DMS79 treated with DMSO at 0.1 percent for 48 hours (cell line): ENCODE data around the gene OR10K2.

Experiments
- DNase-seq: peaks from one replicate; lab custom pipeline; 2025; lab: John Stamatoyannopoulos, UW

OR10K2 gene

DNA sequence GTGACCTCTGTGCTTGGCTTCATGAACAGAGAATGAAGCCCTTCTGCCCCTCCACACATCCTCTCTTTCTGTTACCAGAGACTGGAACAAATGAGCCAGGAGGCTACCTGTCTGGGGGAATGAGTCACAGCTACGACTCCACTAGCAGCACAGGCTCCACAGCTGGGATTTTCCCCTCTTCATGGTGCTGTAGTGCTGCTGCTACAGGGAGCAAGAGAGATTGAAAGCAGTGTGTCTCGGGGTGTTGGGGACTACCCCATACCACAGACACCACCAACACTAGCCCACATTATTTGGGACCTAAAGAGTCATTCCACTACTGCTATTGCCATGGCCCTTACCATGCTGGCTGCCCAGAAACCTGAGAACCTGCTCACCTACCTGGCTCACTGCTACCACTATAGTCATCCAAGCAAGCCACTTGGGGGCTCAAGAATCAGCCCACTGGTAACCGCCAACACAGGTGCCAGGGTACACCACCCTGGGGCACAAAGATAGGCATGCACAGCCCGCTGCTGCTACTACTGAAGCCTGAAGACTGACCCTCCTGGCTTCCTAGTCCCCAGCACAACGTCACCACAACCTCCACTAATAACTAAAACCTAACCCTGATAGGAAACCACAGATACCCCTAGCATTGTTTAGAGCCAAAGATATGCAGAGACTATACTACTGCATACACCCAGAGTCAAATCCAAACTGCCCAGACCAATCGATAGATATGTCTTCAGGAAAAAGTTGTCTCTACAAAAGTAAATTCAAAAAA is 54.7 kb downstream of the OR10K2 start:
- DNase-seq, result no peak
